Skeletal muscle tissue (tissue), 4 donors: ENCODE results near the gene DNASE1L1. TPM values are rescaled to one million over a fixed set of nuclear protein-coding genes. Genes with fewer than 3 reads are reported as not detected.
A peak's percentile ranks its signal among the peaks of the same experiment; 100 is the strongest.

Experiments
- H3K27ac ChIP-seq: one replicate; pipeline ENCODE4 v1.7.0; 2013; ENCODE audit warnings: mild to moderate bottlenecking, low read depth, low read length, inconsistent platforms
- H3K27me3 ChIP-seq, 3 donors: one replicate each; pipeline ENCODE4 v1.7.0; 2013; ENCODE audit warnings: low read length in 3 of 3; ENCODE audit not compliant: control insufficient read depth in 3 of 3, insufficient read depth in 3 of 3
- H3K36me3 ChIP-seq, 3 donors: one replicate each; pipeline ENCODE4 v1.7.0; 2013; ENCODE audit warnings: low read length in 3 of 3; ENCODE audit not compliant: control insufficient read depth in 3 of 3, insufficient read depth in 3 of 3
- H3K4me1 ChIP-seq, 3 donors: one replicate each; pipeline ENCODE4 v1.7.0; 2013; ENCODE audit warnings: low read length in 3 of 3, mild to moderate bottlenecking in 3 of 3; ENCODE audit not compliant: control insufficient read depth in 3 of 3, insufficient read depth in 3 of 3
- H3K4me3 ChIP-seq, 3 donors: one replicate each; pipeline ENCODE4 v1.7.0; 2013; ENCODE audit warnings: low read length in 3 of 3
- H3K9ac ChIP-seq, 3 donors: one replicate each; pipeline ENCODE4 v1.7.0; 2013; ENCODE audit warnings: low read length in 3 of 3, mild to moderate bottlenecking in 3 of 3, moderate library complexity in 2 of 3, low read depth in 1 of 3
- H3K9me3 ChIP-seq, 3 donors: one replicate each; pipeline ENCODE4 v1.7.0; 2013; ENCODE audit warnings: low read length in 3 of 3; ENCODE audit not compliant: control insufficient read depth in 3 of 3
- total RNA-seq: library from RNA; depleted of rRNA; stranded (reverse); fragments of >200 nt; gene quantifications from one replicate; pipeline ENCODE4 v1.2.3, GENCODE V29; 2014
- donor health status: Osteomylitis.

The DNASE1L1 gene
- total RNA-seq, 1 donor from 2014 or later: 47.0 TPM

DNA sequence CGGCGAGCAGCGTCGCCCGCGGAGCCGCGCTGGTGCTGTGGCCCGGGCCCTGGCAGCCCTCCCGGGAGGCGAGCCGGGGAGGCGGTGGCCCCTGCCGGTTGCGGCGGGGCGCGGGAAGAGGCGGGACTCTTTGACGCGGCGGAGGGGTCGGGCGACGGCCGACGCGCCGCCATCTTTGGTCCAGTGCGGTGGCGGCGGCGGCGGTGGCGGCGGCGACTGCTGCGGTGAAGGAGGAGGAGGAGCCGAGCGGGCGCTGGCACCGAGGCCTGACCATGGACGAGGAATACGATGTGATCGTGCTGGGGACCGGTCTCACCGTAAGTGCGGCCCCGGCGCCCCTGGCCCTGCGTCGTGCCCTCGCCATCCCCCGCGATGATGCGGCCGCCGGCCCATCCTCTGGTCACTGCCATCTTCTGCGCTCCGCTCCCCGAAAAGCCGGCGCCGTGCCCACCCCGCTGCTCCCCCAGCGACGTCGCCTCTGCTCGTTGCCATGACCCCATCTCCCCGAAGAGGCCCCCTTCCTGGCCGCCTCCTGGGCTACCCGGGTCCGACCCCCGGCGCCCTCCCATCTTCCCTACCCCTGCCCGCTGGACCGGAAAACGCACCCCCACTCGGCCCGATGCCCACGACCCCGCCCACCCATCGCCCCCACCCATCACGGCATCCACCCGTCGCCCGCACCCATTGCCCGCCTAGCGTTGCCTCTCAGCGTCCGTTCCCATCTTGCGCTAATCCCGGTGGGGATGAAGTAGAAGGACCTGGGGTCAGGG lies 28.1 kb upstream of the DNASE1L1 start, which contains the start of gene GDI1:
GDI1 (plus strand) TSS at position 172 of the 770 bp plus-strand sequence; CDS start at position 273, 101 bp downstream.
- H3K9me3 ChIP-seq: no peaks in the 10 kb centered on the region
- H3K27me3 ChIP-seq: no peaks in the 10 kb centered on the region
- peaks cover 29 to 41% (median 31%) of the 10 kb centered on the region in 3 donors for H3K36me3 ChIP-seq
- peaks cover 13 to 22% (median 18%) of the 10 kb centered on the region in 3 donors for H3K4me1 ChIP-seq
- peak within 1 kb of the TSS; percentile 45 to 75 (median 70) for H3K9ac ChIP-seq
- H3K27ac ChIP-seq: peak within 1 kb of the TSS; percentile 40
- H3K4me3 ChIP-seq: peak within 1 kb of the TSS; percentile 68 to 79 (median 77)

DNA sequence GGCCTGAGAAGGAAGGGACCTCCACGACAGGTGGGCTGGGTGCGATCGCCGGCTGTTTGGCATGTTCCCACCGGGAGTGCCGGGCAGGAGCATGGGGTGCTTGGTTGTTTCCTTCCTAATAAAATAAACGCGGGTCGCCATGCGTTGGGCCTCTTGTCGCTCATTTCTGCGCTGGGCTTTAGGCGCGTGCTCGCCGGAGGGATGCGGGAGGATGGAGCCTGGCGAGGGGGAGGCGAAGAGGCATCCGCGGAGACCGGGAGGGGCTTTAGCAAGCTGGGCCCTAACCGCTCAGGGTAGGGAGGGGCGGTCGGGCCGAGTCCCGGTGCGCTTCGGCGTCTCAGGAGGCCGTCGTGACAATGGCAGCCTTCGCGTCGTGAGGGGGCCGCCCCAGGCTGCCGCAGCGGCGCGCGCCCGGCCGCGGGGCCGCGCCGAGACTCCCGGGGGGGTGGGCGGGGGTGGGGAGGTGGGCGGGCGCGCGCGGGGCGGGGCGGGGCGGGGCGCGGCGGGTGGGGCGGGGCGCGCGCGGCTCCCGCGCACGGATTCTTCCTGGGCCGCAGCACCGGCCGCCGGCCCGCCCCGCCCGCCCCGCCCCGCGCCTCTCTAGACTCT lies 27.4 kb upstream of the DNASE1L1 start:
- Histone ChIP-seq H3K27me3 (no peaks in the 10 kb centered on the region), H3K4me3 (peak overlapping the region; percentile 14 to 77 (median 61)), H3K27ac (peak overlapping the region; percentile 40), H3K36me3 (peaks cover 28 to 41% (median 29%) of the 10 kb centered on the region in 3 donors), H3K4me1 (peaks cover 13 to 22% (median 18%) of the 10 kb centered on the region in 3 donors), H3K9me3 (no peaks in the 10 kb centered on the region), H3K9ac (peak overlapping the region in 2 of 3 donors; percentile 45 to 73)

DNA sequence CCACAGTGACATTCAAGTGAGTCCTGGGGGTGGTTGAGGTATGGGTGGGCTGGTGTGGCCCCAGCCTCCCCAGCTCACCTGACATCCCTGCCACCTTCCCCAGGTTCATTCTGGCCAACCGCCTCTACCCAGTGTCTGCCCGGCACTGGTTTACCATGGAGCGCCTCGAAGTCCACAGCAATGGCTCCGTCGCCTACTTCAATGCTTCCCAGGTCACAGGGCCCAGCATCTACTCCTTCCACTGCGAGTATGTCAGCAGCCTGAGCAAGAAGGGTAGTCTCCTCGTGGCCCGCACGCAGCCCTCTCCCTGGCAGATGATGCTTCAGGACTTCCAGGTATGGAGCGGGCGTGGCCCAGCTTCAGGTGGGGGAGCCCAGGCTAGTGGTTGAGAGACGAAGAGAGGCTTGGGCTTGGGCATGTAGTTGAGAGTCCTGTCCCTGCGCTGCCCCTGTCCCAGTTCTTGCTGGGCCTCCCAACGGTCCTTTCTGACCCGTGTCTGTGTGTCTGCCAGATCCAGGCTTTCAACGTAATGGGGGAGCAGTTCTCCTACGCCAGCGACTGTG lies 26.2 kb upstream of the DNASE1L1 start:
- Histone ChIP-seq H3K27ac (no peak overlapping the region), H3K9me3 (no peaks in the 10 kb centered on the region), H3K4me3 (no peak overlapping the region), H3K4me1 (peaks cover 15 to 24% (median 22%) of the 10 kb centered on the region in 3 donors), H3K9ac (no peak overlapping the region), H3K36me3 (peaks cover 25 to 34% (median 26%) of the 10 kb centered on the region in 3 donors), H3K27me3 (no peaks in the 10 kb centered on the region)

DNA sequence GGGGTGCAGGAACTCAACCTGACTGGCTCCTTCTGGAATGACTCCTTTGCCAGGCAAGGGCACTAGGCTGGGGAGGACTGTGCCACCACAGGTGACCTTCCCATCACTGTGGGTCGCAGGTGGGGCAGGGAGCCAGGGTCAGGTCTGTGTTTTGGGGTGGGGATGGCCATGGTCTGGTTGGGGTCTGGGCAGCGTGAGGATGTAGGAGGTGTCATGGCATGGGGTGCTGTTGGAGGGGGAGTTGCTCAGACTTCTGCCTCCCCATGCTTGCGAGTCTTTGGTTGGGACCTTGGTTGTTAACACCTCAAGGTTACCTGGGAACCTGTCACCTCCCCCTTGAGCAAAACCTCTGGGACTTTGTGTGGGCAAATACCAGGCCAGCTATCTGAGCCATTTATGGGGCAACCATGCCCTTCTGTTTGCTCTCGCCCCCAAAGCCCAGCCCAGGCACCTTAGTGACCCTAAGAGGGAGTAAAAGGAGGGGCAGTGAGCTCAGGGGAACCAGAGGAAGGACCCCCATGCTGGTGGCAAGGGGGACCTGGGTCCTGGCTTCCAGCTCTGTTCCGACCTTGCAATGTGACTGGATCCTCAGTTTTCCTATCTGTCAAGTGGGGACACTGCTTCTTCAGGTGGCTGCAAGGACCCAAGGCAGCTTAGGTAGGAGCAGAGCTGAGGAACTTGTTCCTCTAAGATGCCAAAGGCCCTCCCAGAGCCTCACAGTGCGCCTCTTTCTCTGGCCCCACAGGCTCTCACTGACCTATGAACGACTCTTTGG lies 25.5 kb upstream of the DNASE1L1 start:
- Histone ChIP-seq H3K27me3 (no peaks in the 10 kb centered on the region), H3K36me3 (peaks cover 25 to 33% (median 26%) of the 10 kb centered on the region in 3 donors), H3K27ac (no peak overlapping the region), H3K9ac (no peak overlapping the region), H3K4me3 (no peak overlapping the region), H3K9me3 (no peaks in the 10 kb centered on the region), H3K4me1 (peaks cover 18 to 28% (median 24%) of the 10 kb centered on the region in 3 donors)

DNA sequence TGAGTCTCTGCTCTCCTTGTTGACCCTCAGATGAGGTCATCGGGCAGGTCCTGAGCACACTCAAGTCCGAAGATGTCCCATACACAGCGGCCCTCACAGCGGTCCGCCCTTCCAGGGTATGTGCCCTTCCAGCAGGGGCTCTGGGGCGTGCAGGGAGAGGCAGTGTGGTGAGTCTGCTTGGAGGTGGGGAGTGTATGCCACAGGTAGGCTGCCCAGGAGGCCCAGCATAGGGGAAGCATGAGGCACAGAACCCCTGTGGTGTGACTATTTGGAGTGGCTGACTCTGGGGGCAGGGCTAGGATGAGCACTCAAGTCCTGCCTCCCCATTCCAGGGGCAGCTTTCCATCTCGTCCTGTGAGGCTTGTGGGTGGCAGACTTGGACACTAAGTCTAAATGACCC lies 24.6 kb upstream of the DNASE1L1 start:
- Histone ChIP-seq H3K27me3 (no peaks in the 10 kb centered on the region), H3K9me3 (no peaks in the 10 kb centered on the region), H3K9ac (no peak overlapping the region), H3K4me1 (peaks cover 22 to 29% (median 26%) of the 10 kb centered on the region in 3 donors), H3K27ac (no peak overlapping the region), H3K36me3 (peaks cover 25 to 33% (median 26%) of the 10 kb centered on the region in 3 donors), H3K4me3 (no peak overlapping the region)

DNA sequence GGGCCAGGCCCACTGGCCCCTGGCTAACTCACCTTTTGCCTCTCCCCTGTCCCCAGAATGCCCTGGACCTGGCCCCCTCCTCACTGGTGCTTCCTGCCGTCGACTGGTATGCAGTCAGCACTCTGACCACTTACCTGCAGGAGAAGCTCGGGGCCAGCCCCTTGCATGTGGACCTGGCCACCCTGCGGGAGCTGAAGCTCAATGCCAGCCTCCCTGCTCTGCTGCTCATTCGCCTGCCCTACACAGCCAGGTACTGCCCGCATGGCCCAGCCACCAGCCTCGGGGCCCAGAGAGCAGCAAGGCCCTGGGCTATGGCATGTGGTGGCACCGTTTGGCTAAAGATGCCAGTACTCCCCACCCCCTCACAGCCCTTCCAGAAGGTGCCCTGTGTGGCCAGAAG lies 23.2 kb upstream of the DNASE1L1 start:
- Histone ChIP-seq H3K4me1 (peaks cover 13 to 20% (median 20%) of the 10 kb centered on the region in 3 donors), H3K27ac (no peak overlapping the region)

DNA sequence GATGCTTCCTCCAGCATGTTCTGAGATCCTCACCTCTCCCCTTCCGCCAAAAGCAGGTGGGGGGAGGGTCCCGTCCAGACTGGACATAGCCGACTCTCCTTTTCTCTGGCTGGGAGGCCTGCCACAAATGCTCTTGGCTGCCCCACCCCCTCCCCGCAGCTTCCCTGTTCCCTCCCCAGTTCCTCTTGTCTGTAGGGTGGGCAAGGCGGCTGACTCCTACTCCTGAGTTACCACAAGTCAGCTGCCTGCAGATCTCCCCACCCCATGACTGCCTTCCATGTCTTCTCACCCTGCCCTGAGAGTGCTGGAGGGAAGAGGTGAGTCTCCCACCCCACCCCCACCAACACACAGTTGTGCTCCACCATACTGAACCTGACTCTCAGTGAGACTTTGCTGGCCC lies 22.3 kb upstream of the DNASE1L1 start:
- H3K27me3 ChIP-seq: no peaks in the 10 kb centered on the region
- no peaks in the 10 kb centered on the region for H3K9me3 ChIP-seq
- H3K4me3 ChIP-seq: no peak overlapping the region
- peaks cover 23 to 30% (median 26%) of the 10 kb centered on the region in 3 donors for H3K36me3 ChIP-seq
- H3K4me1 ChIP-seq: peaks cover 14 to 19% (median 19%) of the 10 kb centered on the region in 3 donors
- H3K9ac ChIP-seq: no peak overlapping the region
- H3K27ac ChIP-seq: no peak overlapping the region

More for the DNA sequence above, 23.2 kb upstream of the DNASE1L1 start:
- H3K27me3 ChIP-seq: no peaks in the 10 kb centered on the region
- H3K4me3 ChIP-seq: no peak overlapping the region
- no peaks in the 10 kb centered on the region for H3K9me3 ChIP-seq
- H3K9ac ChIP-seq: no peak overlapping the region
- peaks cover 23 to 30% (median 26%) of the 10 kb centered on the region in 3 donors for H3K36me3 ChIP-seq

DNA sequence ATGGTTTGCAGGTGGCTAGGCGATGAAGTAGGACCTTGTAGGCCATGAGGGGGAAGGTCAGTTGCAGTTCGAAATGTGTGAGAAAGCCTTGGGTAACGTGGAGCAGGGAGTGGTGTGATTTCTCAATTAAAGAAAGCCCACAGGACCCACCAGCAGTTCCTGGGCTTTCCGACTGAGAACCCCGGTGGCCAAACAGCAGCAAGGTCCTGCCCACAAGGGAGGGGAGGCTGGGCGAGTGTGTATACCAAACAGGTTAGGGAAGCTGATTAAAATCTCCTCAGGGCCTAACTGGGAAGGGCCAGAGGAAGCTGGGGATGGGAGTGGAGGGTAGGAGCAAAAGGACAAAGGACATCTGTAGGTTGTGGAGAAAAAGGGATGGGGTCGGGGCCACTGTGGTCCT lies 21.9 kb upstream of the DNASE1L1 start:
- Histone ChIP-seq H3K4me1 (peaks cover 14 to 15% (median 15%) of the 10 kb centered on the region in 3 donors), H3K27ac (peak overlapping the region; percentile 19), H3K36me3 (peaks cover 23 to 30% (median 26%) of the 10 kb centered on the region in 3 donors), H3K4me3 (no peak overlapping the region), H3K27me3 (no peaks in the 10 kb centered on the region), H3K9me3 (no peaks in the 10 kb centered on the region), H3K9ac (no peak overlapping the region)

DNA sequence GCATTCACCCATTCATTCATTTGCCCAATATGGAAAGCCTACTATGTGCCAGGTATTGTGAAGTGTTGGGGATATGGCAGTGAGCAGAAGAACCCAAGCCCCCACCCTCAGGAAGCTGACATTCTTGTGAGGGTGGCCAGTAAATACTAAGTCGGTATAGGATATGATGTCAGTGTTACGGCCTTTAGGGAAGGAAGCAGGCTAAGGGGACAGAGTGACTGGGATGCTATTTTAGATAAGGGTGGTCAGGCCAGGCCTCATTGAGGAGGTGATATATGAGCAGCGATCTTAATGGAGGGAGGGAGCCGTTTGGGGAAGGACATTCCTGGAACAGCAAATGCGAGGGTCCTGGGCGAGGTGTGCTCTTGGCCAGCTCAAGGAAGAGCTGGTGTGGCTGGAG lies 21.4 kb upstream of the DNASE1L1 start:
- peaks cover 14 to 15% (median 15%) of the 10 kb centered on the region in 3 donors for H3K4me1 ChIP-seq
- H3K27me3 ChIP-seq: no peaks in the 10 kb centered on the region
- no peak overlapping the region for H3K4me3 ChIP-seq
- peak overlapping the region; percentile 19 for H3K27ac ChIP-seq
- peaks cover 21 to 27% (median 26%) of the 10 kb centered on the region in 3 donors for H3K36me3 ChIP-seq
- no peaks in the 10 kb centered on the region for H3K9me3 ChIP-seq
- H3K9ac ChIP-seq: no peak overlapping the region
